OCI-LY1 (cell line): ENCODE results near the gene PTGES.

Experiments
- EZH2 ChIP-seq: fragments of 200-600 bp; sonication (generic), shearing (Covaris generic); IDR thresholded peaks from 2 replicates; pipeline ENCODE4 v1.8.0; 2017; ENCODE audit warnings: borderline replicate concordance, mixed run types, mild to moderate bottlenecking, antibody characterized with exemption, low read length, moderate library complexity, mixed read lengths
- TF ChIP-seq, protein P1 (sequence below): fragments of 200-600 bp; sonication (generic), shearing (Covaris generic); IDR thresholded peaks from 2 replicates; pipeline ENCODE4 v1.5.1; 2017; ENCODE audit warnings: mild to moderate bottlenecking, antibody characterized with exemption, low read length, moderate library complexity, mixed read lengths

DNA sequence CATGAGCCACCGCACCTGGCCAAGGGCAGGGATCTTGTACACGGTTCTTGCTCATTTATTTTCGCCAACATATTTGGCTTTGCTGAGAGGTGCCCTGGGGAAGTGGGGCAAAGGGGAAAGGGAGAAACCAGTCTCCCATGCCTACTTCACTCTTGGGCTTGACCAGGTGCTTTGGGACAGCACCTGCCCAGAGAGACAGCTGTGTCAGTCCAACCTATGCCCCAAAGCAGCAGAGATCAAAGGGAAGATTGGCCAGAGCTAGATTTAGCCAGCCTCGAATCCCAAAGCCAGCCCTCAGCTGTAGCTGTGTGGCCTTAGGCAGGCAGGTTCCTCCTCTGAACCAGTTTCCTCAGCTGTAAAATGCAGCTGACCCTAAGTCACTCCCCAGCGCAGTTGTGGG, 2.3 kb upstream of the PTGES start:
- TF ChIP-seq, protein P1, sequence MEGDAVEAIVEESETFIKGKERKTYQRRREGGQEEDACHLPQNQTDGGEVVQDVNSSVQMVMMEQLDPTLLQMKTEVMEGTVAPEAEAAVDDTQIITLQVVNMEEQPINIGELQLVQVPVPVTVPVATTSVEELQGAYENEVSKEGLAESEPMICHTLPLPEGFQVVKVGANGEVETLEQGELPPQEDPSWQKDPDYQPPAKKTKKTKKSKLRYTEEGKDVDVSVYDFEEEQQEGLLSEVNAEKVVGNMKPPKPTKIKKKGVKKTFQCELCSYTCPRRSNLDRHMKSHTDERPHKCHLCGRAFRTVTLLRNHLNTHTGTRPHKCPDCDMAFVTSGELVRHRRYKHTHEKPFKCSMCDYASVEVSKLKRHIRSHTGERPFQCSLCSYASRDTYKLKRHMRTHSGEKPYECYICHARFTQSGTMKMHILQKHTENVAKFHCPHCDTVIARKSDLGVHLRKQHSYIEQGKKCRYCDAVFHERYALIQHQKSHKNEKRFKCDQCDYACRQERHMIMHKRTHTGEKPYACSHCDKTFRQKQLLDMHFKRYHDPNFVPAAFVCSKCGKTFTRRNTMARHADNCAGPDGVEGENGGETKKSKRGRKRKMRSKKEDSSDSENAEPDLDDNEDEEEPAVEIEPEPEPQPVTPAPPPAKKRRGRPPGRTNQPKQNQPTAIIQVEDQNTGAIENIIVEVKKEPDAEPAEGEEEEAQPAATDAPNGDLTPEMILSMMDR: no peak
- TF ChIP-seq EZH2: no peak
